SKM-1 treated with dmso at 0.1 percent for 144 hours (cell line): ENCODE measurements around the gene TPR.
"Not testable (repeated sequence)": the region's sequence is repeated elsewhere in the genome, so short reads cannot be mapped to it uniquely, and the experiment has no call there.

Source experiments
- DNase-seq: peaks from one replicate; lab custom pipeline; 2025; ENCODE audit not compliant: unreplicated experiment; lab: John Stamatoyannopoulos, UW

TPR gene

DNA sequence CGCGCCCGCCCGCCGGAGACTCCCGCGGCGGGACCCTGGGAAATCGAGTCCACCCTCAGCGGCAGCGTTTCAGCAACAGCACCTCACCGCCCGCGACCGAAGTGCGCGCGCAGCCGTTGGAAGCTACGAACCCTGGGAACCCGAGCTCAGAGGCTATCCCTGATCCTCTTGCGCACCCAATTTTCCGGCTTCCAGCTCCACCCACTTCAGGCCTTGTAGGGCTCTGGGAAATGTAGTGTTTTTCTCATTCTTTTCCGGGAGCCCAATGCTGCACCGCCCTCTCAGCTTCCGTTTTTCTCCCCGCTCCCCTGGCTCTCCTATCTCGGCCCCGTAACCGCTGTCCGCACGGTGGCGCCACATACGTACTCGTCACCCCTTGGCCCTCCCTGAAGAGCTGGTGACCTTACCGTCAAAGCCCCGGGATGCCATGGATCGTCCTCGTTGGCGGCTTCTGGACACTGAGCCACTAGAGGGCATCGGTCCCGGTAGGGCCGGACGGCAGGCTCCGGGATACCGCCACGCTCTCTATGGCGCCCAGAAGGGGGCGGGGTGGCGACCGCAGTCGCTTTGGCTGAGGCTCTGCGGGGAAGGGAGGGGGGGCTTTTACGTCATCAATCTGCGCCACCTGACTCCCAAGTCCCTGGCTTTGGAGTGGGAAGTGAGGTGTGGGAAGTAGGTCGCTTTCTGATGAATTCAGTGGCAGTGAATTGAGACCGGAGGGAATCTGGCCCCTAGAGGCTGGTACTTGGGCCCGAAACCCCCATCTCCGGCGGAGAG lies at the start of gene TPR, which contains the start of gene ODR4:
TSS of gene TPR (minus strand) at position 102 of the 777 bp plus-strand sequence. CDS start 225 bp downstream, outside the sequence.
TSS of gene ODR4 (plus strand) at position 687 of the 777 bp plus-strand sequence. CDS start 3,948 bp downstream, outside the sequence.
- DNase-seq, result peak; percentile 100

DNA sequence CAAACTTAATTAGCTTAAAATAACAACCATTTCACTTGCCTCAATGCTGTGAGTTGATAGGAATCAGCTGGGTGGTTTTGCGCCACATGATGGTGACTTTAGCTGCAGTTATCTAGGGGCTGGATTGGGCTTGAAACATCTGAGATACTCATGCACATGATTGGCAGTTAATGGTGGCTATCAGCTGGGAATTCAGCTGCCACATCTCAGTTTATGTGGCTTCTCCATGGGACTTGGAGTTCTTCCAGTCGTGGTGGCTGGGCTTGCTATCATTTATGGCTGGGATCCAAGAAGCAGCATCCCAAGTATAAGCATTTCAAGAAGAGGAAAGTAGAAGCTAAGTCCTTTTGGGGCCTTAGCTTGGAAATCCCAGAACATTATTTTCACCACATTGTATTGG lies 49.5 kb upstream of the TPR start:
- DNase-seq, result no peak

DNA sequence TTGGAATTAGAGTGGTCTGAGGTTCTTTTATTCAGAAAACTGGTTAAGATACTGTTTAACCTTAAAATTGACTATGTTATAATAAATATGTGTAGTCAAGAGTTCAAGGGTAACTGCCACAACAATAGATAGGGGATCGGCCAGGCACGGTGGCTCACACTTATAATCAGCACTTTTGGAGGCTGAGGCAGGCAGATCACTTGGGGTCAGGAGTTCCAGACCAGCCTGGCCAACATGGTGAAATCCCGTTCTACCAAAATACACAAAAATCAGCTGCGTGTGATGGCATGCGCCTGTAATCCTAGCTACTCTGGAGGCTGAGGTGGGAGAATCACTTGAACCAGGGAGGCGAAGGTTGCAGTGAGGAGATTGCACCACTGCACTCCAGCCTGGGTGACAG lies 46.4 kb upstream of the TPR start:
- no peak for DNase-seq

DNA sequence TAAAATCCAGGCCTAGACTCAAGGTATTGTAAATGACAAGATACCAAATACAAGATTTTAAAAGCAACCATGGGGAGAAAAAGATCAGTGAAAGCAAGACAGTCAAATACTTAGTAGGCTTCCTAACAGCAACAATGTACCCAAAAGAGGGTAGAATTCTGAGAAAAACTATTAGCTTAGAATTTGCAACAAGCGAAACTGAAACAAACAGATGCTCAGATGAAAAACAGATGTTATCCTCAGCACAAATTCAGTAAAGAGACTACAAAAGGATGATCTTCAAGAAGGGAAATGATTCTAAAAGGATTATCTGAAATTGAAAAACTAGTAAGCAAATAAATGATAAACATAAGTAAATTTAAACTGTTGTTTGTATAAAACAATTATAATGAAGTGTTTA lies 45.9 kb upstream of the TPR start:
- no peak for DNase-seq

DNA sequence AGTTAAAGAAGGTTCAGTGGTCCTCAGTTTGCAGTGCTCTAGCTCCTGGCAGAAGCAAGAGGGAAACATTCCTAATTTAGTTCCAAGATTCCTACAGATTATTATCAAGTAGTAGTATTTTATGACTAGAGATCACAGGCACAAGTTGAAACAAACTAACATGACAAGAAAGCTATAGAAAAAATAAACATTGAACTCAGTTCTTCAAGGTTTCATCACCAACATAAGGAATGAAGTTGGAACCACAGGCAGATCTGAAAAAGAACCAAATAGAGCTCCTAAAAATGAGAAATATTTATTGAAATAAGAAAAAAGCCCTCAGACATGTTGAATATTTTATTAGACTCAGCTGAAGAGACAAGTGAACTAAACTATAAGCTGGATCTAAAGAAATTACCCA lies 45.3 kb upstream of the TPR start:
- DNase-seq, result no peak

DNA sequence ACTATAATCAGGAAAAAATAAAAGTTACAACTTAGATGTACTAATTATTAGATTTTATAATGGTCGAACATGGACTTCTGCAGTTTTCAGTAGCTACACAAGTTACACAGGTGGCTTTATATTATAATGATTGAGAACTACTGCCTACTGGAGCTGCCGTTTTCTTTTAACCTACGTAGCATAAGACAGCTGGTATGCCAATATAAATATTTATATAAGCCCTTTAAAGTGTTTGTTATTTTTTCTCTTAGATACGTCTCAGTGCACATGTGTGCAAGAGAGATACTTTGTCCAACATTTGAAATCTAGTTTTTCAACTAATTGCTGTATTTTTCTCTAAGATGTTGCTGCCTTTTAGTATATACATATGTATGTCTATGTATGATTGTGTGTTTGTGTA lies 43.5 kb upstream of the TPR start:
- no peak for DNase-seq

DNA sequence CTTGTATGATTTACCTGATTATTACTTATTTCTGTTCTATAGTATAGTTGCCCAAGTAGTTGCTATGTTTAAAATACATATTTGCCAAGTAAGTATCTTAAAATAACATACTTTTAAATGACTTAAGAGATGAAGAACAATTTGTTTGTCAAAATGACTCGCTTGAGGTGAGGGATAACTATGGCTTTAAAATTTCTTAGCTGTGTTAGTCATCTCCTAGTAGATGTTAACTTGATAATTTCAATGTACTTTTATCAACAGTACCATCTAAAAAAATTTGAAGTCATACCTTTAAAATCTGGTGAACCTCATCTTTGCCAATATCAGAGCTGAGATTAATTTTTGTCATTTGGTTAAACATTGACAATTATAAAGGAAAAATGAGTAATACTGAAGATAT lies 38.3 kb upstream of the TPR start:
- no peak for DNase-seq

DNA sequence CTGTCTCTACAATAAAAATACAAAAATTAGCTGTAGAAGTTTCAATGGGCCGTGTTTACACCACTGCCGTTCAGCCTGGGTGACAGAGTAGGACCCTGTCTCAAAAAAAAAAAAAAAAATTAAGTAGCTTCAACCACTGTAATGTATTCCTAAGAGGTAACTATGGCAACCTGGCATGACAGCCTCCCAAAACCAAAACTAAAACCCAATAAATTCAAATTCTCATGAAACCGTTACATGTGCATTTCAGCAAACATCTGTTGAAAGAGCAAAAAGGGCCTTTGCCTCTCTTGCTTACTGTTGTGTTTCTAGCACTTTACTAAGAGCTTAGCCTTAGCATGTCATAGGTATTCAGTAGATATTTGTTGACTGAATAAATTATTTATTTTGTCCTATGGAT lies 34.0 kb upstream of the TPR start:
- no peak for DNase-seq

DNA sequence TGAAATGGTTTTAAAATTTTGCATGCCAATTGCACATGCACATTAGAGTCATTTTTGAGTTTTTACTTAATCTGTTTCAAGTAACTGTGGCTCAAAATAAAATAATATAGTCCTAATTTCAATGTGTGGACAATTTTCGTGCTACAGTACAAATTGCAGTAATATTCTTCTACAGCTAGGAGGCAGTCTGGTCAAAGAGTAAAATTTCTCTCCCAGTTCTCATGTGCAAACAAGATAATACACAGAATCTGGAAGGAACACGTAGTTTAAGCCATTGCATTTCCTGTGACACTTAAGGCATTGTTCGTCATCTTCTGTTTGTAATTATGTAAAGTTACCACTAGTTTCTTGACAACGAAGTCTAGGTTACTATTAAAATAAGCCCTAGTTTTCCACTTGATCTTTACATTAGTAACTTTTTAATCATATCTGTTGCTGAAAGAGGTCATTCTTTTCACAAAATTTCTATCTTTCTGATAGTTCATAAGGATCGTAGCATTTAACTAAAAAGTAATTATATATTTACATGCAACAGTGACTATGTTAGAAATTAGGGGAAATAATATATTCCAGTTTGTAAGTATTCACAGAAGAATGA lies 29.5 kb upstream of the TPR start:
- peak; percentile 66 for DNase-seq

DNA sequence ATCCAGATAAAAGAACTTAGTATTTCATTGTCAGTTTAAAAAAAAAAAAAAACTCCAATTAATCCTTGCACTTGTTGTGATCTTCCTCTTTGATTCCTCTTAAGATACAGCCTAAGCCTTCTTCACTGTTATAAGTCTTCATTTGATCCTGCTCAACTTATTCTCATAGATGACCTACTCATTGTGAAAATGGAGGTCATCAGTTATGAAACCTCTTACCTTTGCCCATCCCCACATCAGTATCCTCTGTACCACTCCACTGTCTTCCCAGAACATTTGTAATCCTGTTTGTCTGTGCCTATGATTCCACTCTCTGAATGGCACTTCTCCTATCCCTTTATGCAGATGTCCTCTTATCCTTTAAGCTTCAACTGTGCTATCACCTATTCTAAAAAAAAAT lies 28.6 kb upstream of the TPR start:
- no peak for DNase-seq

DNA sequence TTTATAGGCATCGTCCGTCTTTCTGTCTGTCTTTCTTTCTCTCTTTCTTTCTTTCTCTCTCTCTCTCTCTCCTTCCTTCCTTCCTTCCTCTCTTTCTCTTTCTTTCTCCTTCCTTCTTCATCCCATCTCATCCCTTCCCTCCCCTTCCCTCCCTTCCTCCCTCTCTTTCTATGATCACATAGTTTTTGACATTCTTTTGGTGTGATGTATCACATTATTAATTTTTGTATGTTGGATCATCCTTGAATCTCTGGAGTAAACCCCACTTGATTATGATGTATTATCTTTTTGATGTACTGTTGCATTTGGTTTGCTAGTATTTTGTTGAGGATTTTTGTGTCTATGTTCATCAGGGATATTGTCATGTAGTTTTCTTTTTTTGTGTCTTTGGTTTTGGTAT lies 26.4 kb upstream of the TPR start:
- DNase-seq, result not testable (repeated sequence)

DNA sequence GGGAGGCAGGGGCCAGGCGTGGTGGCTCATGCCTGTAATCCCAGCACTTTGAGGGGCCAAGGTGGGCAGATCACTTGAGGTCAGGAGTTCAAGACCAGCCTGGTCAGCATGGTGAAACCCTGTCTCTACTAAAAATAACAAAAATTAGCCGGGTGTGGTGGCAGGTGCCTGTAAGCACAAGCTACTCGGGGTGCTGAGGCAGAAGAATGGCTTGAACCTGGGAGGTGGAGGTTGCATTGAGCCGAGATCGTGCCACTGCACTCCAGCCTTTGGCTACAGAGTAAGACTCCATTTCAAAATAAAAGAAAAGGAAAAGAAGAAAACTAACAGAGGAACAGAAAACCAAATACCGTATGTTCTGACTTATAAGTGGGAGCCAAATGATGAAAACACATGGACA lies 17.7 kb upstream of the TPR start:
- DNase-seq, result not testable (repeated sequence)

DNA sequence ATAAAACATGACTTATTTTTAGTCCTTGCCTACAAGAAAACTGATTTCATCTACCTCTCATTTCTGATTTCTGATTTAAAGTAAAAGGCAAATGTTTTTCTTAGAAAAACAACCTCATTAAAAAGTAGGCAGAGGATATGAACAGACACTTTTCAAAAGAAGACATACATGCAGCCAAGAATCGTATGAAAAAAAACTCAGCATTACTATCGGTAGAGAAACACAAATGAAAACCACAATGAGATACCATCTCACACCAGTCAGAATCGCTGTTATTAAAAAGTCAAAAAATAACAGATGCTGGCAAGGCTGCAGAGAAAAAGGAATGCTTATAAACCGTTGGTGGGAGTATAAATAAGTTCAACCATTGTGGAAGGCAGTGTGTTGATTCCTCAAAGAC lies 16.8 kb upstream of the TPR start:
- no peak for DNase-seq

DNA sequence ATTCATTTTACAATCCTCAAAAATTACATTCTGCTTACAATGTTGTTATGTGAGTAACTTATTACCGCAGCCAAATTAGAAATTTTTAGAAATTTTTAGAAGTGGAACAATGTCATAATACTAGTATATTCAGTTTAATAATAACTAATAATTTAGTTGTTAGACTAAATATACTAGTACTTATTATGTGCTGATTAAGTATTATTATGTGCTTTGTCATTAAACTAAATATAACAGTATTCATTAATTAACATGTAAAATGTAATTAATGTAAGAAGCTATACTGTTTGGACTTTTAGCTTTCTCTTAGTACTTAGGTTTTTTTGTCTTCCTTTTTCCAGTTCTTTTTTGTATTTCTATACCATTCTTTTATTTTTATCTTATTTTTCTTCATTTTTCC lies 15.9 kb upstream of the TPR start:
- DNase-seq, result no peak

DNA sequence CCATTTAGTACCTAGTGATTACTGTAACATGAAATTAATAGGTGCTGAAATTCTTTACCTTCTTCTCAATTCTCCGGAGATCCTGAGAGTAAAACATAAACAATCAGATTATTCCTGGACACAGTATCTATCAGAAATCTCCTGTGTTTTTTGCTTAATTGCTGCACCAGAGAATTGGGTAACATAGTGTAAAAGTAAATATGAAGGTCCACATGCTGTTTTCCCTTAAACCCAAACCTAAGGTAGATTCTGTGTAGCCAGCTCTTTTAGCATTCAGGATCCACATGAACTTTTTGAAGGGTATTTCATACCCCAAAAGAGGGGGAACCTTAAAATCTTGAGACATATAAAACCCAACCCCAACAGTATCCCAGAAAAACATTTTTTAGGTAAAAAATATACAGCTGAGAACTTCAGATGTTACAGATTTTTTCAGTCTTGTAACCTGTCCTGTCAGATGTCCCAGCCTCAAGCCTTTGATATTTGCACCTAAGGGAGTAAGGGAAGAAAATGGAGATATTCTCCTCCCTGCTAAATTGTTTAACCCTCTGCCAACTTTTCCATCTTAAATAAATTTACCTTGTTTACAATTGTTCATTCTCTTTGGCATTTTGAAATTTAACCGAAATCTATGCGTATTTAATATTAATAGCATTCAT lies 11.8 kb upstream of the TPR start:
- no peak for DNase-seq

DNA sequence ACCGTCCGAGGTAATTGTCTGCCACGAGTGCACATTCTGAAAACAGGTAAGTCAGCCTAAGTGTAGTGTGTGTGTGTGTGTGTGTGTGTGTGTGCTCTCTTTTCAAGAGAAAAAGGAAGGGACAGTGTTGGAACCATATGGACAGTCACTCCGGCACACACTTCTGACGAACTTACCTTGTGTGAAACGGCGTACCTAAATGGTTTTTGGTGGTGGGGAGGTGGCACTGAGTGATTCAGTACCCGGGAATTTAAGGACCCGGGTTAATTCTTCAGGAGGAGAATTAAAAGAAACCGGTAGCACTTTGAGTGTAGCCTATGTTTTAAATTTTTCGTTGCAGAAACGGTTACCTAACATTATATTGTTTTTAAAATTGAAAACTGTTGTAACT lies 871 bp upstream of the TPR start:
- DNase-seq, result no peak

DNA sequence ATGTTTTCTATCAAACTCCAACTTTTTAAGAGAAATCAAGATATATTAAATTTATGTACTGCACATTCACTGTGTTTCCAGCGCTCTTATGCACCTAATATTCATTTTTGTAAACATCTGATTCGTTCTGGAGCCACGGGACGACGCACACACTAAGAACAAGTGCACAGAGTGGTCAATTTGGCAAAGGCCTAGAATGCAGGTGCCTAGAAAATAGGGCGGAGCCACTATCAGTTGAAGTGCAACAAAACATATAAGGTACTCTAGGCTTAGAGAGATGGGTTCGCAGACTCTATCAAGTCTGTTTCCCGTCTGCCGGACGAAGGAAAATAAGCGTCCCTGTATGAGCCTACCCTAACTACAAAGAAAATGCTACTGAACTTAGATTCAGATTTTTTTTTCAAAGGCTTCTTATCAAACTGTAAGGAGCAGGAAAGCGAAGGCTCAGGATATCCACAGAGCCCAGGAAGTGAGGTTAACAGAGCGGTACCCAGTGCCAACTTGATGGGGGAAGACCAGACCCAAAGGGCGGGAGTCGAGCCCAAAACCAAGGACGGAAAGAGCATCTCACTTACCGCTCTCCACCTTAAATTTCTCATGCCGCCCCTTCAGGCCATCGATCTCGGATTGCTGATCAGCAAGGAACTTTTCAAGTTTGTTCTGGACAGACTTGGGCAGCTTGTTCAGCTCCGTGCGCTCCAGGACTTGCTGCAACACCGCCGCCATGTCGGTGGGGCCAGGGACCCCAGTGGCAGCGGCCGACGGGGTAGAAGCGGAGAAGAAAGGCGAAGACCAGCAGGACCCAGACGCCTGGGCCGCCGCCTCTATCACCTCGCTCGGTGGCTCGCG lies 526 bp downstream of the TPR start:
- DNase-seq, result peak; percentile 46

DNA sequence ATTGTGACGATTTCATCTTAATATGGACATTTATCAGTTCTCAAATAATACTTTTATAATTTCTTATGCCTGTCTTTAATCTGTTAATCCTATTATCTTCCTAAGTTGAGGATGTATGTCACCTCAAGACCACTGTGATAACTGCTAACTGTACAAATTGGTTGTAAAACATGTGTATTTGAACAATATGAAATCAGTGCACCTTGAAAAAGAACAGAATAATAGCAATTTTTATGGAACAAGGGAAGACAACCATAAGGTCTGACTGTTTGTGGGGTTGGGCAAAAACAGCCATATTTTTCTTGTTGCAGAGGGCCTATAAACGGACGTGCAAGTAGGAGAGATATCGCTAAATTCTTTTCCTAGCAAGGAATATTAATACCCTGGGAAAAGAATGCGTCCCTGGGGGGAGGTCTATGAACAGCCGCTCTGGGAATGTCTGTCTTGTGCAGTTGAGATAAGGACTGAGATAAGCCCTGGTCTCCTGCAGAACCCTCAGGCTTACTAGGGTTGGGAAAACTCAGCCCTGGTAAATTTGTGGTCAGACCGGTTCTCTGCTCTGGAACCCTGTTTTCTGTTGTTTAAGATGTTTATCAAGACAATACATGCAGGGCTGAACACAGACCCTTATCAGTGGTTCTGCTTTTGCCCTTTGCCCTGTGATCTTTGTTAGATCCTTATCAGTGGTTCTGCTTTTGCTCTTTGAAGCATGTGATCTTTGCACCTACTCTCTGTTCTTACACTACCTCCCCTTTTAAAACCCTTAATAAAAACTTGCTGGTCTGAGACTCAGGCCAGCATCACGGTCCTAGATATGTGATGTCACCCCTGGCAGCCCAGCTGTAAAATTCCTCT lies 27.0 kb downstream of the TPR start:
- DNase-seq, result not testable (repeated sequence)

DNA sequence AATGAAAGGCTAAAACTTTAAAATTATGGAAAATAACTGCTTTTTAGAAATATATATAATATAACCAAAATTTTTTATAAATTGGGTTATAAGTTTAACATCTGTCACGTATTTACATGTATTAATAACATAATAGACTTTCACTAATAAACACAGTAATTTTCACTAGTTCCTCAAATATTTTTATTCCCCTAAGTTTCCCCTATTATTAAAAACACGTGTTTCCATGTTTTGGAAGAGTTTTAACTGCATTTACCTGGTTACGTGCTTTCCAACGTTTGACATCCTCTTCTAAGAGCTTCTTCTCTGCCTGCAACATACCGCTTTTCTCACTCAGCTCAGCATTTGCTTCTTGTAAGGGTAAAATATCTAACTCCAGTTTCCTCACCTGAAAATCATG lies 34.3 kb downstream of the TPR start:
- no peak for DNase-seq

DNA sequence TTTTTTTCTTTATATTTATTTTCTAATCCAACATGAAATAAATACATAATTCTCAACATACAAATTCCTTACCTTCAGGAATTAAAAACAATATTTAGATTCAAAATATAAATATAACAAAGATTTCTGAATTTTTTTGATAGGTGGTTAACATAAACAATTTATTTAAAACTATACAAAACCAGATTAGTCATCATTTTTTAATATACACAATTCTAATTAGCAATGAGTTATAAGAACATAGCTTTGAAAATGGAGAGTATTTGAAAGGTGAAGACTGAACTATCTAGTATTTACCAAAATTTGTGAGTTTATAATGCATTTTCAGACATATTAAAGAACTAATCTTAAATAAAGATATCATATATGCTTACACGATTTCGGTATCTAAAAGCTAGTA lies 37.5 kb downstream of the TPR start:
- DNase-seq, result no peak
